ENCODE measurements around the gene GATC. TPM values are rescaled to one million over a fixed set of nuclear protein-coding genes. Genes with fewer than 3 reads are reported as not detected.

GATC gene
- total RNA-seq, 6 experiments from 2014 or later = 16.3 to 30.9 (median 24.0) TPM

DNA sequence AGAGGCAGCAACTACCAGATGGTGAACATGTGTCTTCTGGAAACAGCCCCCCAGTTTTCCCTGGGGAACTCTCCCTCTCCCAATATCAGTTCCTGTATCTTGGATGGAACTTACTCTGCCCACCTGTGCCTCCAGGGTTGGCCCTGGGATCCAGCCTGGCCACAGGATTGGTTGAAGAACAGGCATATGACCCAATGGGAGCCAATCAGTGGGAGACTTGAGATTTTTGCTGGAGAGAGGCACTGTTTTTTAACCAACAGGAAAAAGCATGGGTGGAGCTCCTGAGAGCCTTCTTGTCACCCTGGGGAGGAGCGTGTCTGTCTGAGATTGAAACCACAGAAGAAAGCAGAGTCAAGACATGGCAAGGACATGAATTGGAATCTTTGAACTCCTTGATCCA lies 42.0 kb upstream of the GATC start:
- TF ChIP-seq, protein P1, sequence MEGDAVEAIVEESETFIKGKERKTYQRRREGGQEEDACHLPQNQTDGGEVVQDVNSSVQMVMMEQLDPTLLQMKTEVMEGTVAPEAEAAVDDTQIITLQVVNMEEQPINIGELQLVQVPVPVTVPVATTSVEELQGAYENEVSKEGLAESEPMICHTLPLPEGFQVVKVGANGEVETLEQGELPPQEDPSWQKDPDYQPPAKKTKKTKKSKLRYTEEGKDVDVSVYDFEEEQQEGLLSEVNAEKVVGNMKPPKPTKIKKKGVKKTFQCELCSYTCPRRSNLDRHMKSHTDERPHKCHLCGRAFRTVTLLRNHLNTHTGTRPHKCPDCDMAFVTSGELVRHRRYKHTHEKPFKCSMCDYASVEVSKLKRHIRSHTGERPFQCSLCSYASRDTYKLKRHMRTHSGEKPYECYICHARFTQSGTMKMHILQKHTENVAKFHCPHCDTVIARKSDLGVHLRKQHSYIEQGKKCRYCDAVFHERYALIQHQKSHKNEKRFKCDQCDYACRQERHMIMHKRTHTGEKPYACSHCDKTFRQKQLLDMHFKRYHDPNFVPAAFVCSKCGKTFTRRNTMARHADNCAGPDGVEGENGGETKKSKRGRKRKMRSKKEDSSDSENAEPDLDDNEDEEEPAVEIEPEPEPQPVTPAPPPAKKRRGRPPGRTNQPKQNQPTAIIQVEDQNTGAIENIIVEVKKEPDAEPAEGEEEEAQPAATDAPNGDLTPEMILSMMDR (IDR thresholded peaks at IDR 0.05) = no peak
- H3K27me3 Mint-ChIP-seq (ENCODE audit: insufficient read depth) = peaks cover 24% of the 10 kb centered on the region
- H3K36me3 Mint-ChIP-seq (ENCODE audit: low read depth) = 0 out of 2 replicates have a peak, but pooled peaks cover 4% of the 10 kb centered on the region
- no peak overlapping the region for H3K27ac Mint-ChIP-seq
- no peak for DNase-seq
- H3K4me1 Mint-ChIP-seq (ENCODE audit: low read depth) = peaks cover 8% of the 10 kb centered on the region
- no peaks in the 10 kb centered on the region for H3K9me3 Mint-ChIP-seq
- H3K4me3 Mint-ChIP-seq = no peak overlapping the region

DNA sequence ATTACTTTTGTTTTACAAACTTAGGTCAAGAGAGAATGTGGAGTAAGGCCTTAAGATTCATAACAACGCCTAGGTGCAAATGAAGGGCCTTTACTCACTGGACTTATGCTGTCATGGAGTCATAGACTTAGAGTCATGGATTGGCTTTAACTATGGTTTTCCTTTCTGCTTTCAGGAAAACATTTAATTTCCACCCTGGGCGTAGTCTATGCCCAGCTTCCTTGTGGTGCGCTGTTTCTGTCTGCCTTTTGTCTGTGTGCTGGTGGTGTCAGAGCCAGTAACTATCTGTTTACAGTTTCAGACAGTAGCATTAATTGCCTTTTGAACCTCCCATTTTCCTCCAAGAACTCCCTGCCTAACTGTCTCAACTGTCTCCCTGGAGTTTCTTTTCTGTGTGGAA lies 40.2 kb upstream of the GATC start:
- DNase-seq = no peak
- Mint-ChIP-seq H3K4me3 (no peak overlapping the region), H3K36me3 (ENCODE audit: low read depth) (no peaks in the 10 kb centered on the region), H3K4me1 (ENCODE audit: low read depth) (no peaks in the 10 kb centered on the region; the same call in 1 of the 2 replicates), H3K9me3 (no peaks in the 10 kb centered on the region), H3K27ac (no peak overlapping the region), H3K27me3 (ENCODE audit: insufficient read depth) (peaks cover 24% of the 10 kb centered on the region)
- TF ChIP-seq, protein P1 (IDR thresholded peaks at IDR 0.05) = no peak

DNA sequence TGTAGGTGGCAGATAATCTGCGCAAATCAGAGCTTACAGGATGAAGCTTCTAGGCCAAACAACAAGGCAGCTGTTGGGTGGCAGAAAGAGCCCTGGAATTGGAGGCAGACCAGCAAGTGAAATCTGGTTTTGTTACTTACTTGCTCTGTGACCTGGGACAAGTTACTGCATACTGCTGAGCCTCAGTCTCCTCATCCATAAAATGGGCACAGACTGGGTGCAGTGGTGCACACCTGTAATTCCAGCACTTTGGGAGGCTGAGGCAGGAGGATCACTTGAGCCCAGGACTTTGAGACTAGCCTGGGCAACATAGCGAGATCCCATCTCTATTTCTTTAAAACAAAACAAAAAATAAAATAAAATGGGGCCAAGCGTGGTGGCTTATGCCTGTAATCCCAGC lies 39.7 kb upstream of the GATC start:
- TF ChIP-seq, protein P1 (IDR thresholded peaks at IDR 0.05) = no peak
- no peak overlapping the region for H3K27ac Mint-ChIP-seq
- no peaks in the 10 kb centered on the region for H3K9me3 Mint-ChIP-seq
- DNase-seq = no peak
- no peaks in the 10 kb centered on the region; the same call in 1 of the 2 replicates for H3K4me1 Mint-ChIP-seq (ENCODE audit: low read depth)
- no peaks in the 10 kb centered on the region for H3K36me3 Mint-ChIP-seq (ENCODE audit: low read depth)
- no peak overlapping the region for H3K4me3 Mint-ChIP-seq
- H3K27me3 Mint-ChIP-seq (ENCODE audit: insufficient read depth) = peaks cover 24% of the 10 kb centered on the region

DNA sequence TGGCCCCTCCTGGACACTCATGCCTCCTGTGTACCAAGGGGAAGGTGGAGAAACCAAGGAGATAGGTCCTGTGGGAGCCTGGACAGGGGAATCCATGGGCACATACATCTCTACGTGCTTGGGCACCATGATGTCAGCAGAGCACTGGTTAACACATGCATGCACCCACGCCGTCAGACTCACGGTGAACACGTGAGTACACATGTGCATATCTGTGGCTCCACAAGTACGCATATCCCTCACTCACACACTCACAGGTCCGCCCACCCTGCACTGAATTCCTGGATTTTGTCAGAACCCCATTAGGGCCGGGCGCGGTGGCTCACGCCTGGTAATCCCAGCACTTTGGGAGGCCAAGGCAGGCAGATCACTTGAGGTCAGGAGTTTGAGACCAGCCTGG lies 37.5 kb upstream of the GATC start:
- no peak for DNase-seq
- Mint-ChIP-seq H3K27ac (no peak overlapping the region), H3K4me3 (no peak overlapping the region), H3K4me1 (ENCODE audit: low read depth) (no peaks in the 10 kb centered on the region), H3K27me3 (ENCODE audit: insufficient read depth) (peaks cover 15% of the 10 kb centered on the region), H3K9me3 (no peaks in the 10 kb centered on the region), H3K36me3 (ENCODE audit: low read depth) (no peaks in the 10 kb centered on the region)
- TF ChIP-seq, protein P1 (IDR thresholded peaks at IDR 0.05) = no peak

DNA sequence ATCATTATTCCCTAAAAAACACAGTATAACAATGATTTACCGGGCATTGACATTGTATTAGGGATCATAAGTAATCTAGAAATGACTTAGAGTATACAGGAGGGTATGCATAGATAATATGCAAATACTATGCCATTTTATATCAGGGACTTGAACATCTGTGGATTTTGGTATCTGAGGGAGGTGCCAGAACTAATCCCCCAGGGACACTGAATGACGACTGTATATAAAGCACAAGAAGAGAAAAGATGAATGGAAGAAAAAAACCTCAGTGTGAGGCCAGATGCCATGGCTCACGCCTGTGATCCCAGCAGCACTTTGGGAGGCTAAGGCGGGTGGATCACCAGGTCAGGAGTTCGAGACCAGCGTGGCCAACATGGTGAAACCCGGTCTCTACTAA lies 33.8 kb upstream of the GATC start:
- Mint-ChIP-seq H3K27me3 (ENCODE audit: insufficient read depth) (peaks cover 6% of the 10 kb centered on the region), H3K27ac (no peak overlapping the region), H3K36me3 (ENCODE audit: low read depth) (no peaks in the 10 kb centered on the region), H3K4me1 (ENCODE audit: low read depth) (no peaks in the 10 kb centered on the region), H3K9me3 (no peaks in the 10 kb centered on the region), H3K4me3 (no peak overlapping the region)
- DNase-seq = no peak
- TF ChIP-seq, protein P1 (IDR thresholded peaks at IDR 0.05) = no peak
